H1 (cell line): ENCODE results near the gene ARL14EPL. TPM values are rescaled to one million over a fixed set of nuclear protein-coding genes. Genes with fewer than 3 reads are reported as not detected.

ENCODE experiments used
- CTCF ChIA-PET: fragments of 300-600 bp; sonication (Branson Sonifier 250); formaldehyde crosslinking; loops from one replicate; lab custom pipeline; 2021; ENCODE audit not compliant: partially characterized antibody; lab: Charles Lee
- POLR2A ChIA-PET: fragments of 300-600 bp; sonication (Branson Sonifier 250); formaldehyde crosslinking; loops from one replicate; lab custom pipeline; 2021; ENCODE audit warnings: inconsistent platforms; ENCODE audit not compliant: partially characterized antibody; lab: Charles Lee
- DNase-seq, 2 experiments: peaks; one replicate each; pipeline versions ENCODE4 v3.0.0 to v3.0.0-alpha.2; 2010 to 2022; ENCODE audit warnings: low spot score in 2 of 2, low read depth in 1 of 2, mixed read lengths in 1 of 2
- FAIRE-seq: peaks from 2 replicates; lab custom pipeline; 2011; peaks lifted over from hg19 to GRCh38; lab: Jason Lieb, UNC
- H2AFZ ChIP-seq: 2 replicates; pipeline ENCODE4 v1.8.1; 2012; ENCODE audit warnings: low read length, inconsistent platforms
- H2AK5ac ChIP-seq: 2 replicates; pipeline ENCODE4 v1.6.1; 2013; ENCODE audit warnings: low read depth, low read length
- H2BK120ac ChIP-seq: replicated peaks from 2 replicates; pipeline ENCODE3; 2013; ENCODE audit warnings: low read depth, low read length, inconsistent platforms
- H2BK12ac ChIP-seq: 2 replicates; pipeline ENCODE4 v1.6.1; 2013; ENCODE audit warnings: low read depth, low read length
- H2BK15ac ChIP-seq: 2 replicates; pipeline ENCODE4 v1.6.1; 2013; ENCODE audit warnings: low read length
- H2BK20ac ChIP-seq: 2 replicates; pipeline ENCODE4 v1.6.1; 2013; ENCODE audit warnings: low read length
- H2BK5ac ChIP-seq: 2 replicates; pipeline ENCODE4 v1.6.1; 2013; ENCODE audit warnings: low read depth, low read length
- H3K14ac ChIP-seq: 2 replicates; pipeline ENCODE4 v1.6.1; 2013; ENCODE audit warnings: inconsistent platforms; ENCODE audit not compliant: insufficient read length
- H3K18ac ChIP-seq: 2 replicates; pipeline ENCODE4 v1.6.1; 2013; ENCODE audit warnings: low read length; ENCODE audit errors: extremely low read depth
- H3K23ac ChIP-seq: 2 replicates; pipeline ENCODE4 v1.6.1; 2013; ENCODE audit warnings: inconsistent platforms; ENCODE audit not compliant: insufficient read length
- H3K23me2 ChIP-seq: 2 replicates; pipeline ENCODE4 v1.6.1; 2013; ENCODE audit warnings: low read depth, low read length
- H3K27ac ChIP-seq: 2 replicates; pipeline ENCODE4 v1.6.1; 2011; ENCODE audit warnings: low read depth, low read length, inconsistent platforms
- H3K27me3 ChIP-seq, 4 experiments: replicated peaks in 1 of 4; 1 replicate in 1 of 4; 2 replicates in 3 of 4; pipeline versions ENCODE4 v1.6.1 to v1.8.1; 2011 to 2013; ENCODE audit warnings: low read length in 3 of 4, mild to moderate bottlenecking in 3 of 4, inconsistent platforms in 2 of 4, mixed read lengths in 2 of 4, moderate library complexity in 1 of 4; ENCODE audit not compliant: control insufficient read depth in 3 of 4, insufficient read depth in 3 of 4; ENCODE audit errors: extremely low read depth in 1 of 4
- H3K36me3 ChIP-seq, 4 experiments: 2 replicates each; pipeline versions ENCODE4 v1.6.1 to v1.8.1; 2011 to 2013; ENCODE audit warnings: mild to moderate bottlenecking in 4 of 4, low read length in 3 of 4, moderate library complexity in 2 of 4, control low read depth in 1 of 4, inconsistent platforms in 1 of 4; ENCODE audit not compliant: insufficient read depth in 4 of 4, control insufficient read depth in 2 of 4
- H3K4ac ChIP-seq: replicated peaks from 2 replicates; pipeline ENCODE3; 2013; ENCODE audit warnings: low read length, low read depth, mixed read lengths, inconsistent platforms; ENCODE audit not compliant: insufficient read length
- H3K4me1 ChIP-seq, 4 experiments: replicated peaks in 1 of 4; 1 replicate in 1 of 4; 2 replicates in 3 of 4; pipeline versions ENCODE4 v1.6.1 to v1.8.1; 2011 to 2013; ENCODE audit warnings: low read length in 3 of 4, inconsistent platforms in 2 of 4, mixed read lengths in 1 of 4; ENCODE audit not compliant: insufficient read depth in 4 of 4, control insufficient read depth in 3 of 4
- H3K4me2 ChIP-seq, 2 experiments: 2 replicates each; pipeline versions ENCODE4 v1.6.1 to v1.8.1; 2011 to 2013; ENCODE audit warnings: low read depth in 2 of 2, low read length in 2 of 2, control low read depth in 1 of 2, inconsistent platforms in 1 of 2, mild to moderate bottlenecking in 1 of 2; ENCODE audit not compliant: insufficient read depth in 1 of 2
- H3K4me3 ChIP-seq, 4 experiments: fragments of 200-600, 300-600 bp in 1 of 4; sonication (generic), shearing (Covaris generic), sonication (Bioruptor Twin) in 1 of 4; 2 replicates each; pipeline versions ENCODE4 v1.5.1 to v1.8.1; 2011 to 2016; ENCODE audit warnings: low read length in 4 of 4, low read depth in 3 of 4, control low read depth in 2 of 4, inconsistent platforms in 2 of 4, mild to moderate bottlenecking in 2 of 4, mixed read lengths in 1 of 4, moderate library complexity in 1 of 4; ENCODE audit not compliant: insufficient read depth in 2 of 4; ENCODE audit errors: extremely low read depth in 1 of 4
- H3K56ac ChIP-seq: replicated peaks from 2 replicates; pipeline ENCODE3; 2013; ENCODE audit warnings: low read depth, mild to moderate bottlenecking, mixed read lengths, low read length, inconsistent platforms; ENCODE audit not compliant: insufficient read length
- H3K79me1 ChIP-seq: 2 replicates; pipeline ENCODE4 v1.6.1; 2013; ENCODE audit warnings: low read depth, low read length, control low read depth
- H3K79me2 ChIP-seq, 2 experiments: 2 replicates each; pipeline versions ENCODE4 v1.6.1 to v1.8.1; 2012 to 2013; ENCODE audit warnings: low read length in 2 of 2, mild to moderate bottlenecking in 2 of 2, inconsistent platforms in 1 of 2; ENCODE audit not compliant: insufficient read depth in 2 of 2, control insufficient read depth in 1 of 2
- H3K9ac ChIP-seq, 4 experiments: replicated peaks in 1 of 4; 1 replicate in 1 of 4; 2 replicates in 3 of 4; pipeline versions ENCODE4 v1.6.1 to v1.8.1; 2011 to 2013; ENCODE audit warnings: low read depth in 3 of 4, low read length in 3 of 4, control low read depth in 2 of 4, mild to moderate bottlenecking in 2 of 4, moderate library complexity in 2 of 4, inconsistent platforms in 1 of 4; ENCODE audit errors: extremely low read depth in 1 of 4
- H3K9me3 ChIP-seq, 2 experiments: 2 replicates each; pipeline versions ENCODE4 v1.6.1 to v1.8.1; 2012 to 2013; ENCODE audit warnings: mild to moderate bottlenecking in 2 of 2, moderate library complexity in 2 of 2, control low read depth in 1 of 2, inconsistent platforms in 1 of 2, low read depth in 1 of 2, low read length in 1 of 2, mixed read lengths in 1 of 2; ENCODE audit not compliant: insufficient read depth in 2 of 2
- H4K20me1 ChIP-seq, 2 experiments: replicated peaks in 1 of 2; 2 replicates each; pipeline versions ENCODE3 to v1.8.1; 2011 to 2013; ENCODE audit warnings: inconsistent platforms in 2 of 2, low read length in 2 of 2, mild to moderate bottlenecking in 1 of 2; ENCODE audit not compliant: insufficient read depth in 2 of 2, control insufficient read depth in 1 of 2
- H4K5ac ChIP-seq: 2 replicates; pipeline ENCODE4 v1.6.1; 2013; ENCODE audit warnings: low read length, low read depth, mixed read lengths, inconsistent platforms; ENCODE audit not compliant: insufficient read length
- H4K8ac ChIP-seq: 2 replicates; pipeline ENCODE4 v1.8.0; 2013; ENCODE audit warnings: mild to moderate bottlenecking, moderate library complexity, low read length, inconsistent platforms; ENCODE audit not compliant: insufficient read depth; ENCODE audit errors: extremely low read depth
- H4K91ac ChIP-seq: replicated peaks from 2 replicates; pipeline ENCODE3; 2013; ENCODE audit warnings: low read length, mixed read lengths, inconsistent platforms; ENCODE audit not compliant: insufficient read length
- ATF2 ChIP-seq: IDR thresholded peaks from 2 replicates; pipeline ENCODE4 v1.6.1; 2012; ENCODE audit warnings: low read length, inconsistent platforms
- BACH1 ChIP-seq: IDR thresholded peaks from 2 replicates; pipeline ENCODE4 v1.6.1; 2012; ENCODE audit warnings: low read length, improper control_type of control experiment
- BCL11A ChIP-seq, 2 experiments: IDR thresholded peaks; one replicate each; pipeline ENCODE4 v1.6.1; 2011; ENCODE audit warnings: low read depth in 2 of 2, low read length in 2 of 2, mild to moderate bottlenecking in 2 of 2
- BRCA1 ChIP-seq: IDR thresholded peaks from 2 replicates; pipeline ENCODE4 v1.6.1; 2012; ENCODE audit warnings: low read depth, low read length, improper control_type of control experiment
- CBX8 ChIP-seq: fragments of 300-800, 300-1000 bp; sonication (generic); IDR thresholded peaks from 2 replicates; pipeline ENCODE4 v1.7.1; 2016; ENCODE audit warnings: low read depth, low read length, borderline replicate concordance
- GABPA ChIP-seq: IDR thresholded peaks from 2 replicates; pipeline ENCODE4 v1.6.1; 2011; ENCODE audit warnings: mild to moderate bottlenecking, low read length, moderate library complexity, borderline replicate concordance; ENCODE audit not compliant: insufficient read depth
- JUND ChIP-seq: IDR thresholded peaks from 2 replicates; pipeline ENCODE4 v1.6.1; 2011; ENCODE audit warnings: mild to moderate bottlenecking, improper control_type of control experiment, low read length
- KDM5A ChIP-seq: fragments of 200-600 bp; IDR thresholded peaks from 2 replicates; pipeline ENCODE4 v1.7.1; 2012; ENCODE audit warnings: mild to moderate bottlenecking, low read length, inconsistent platforms, mixed read lengths
- POLR2A ChIP-seq, 2 experiments: IDR thresholded peaks; 1 replicate in 1 of 2; 2 replicates in 1 of 2; pipeline ENCODE4 v1.6.1; 2011; ENCODE audit warnings: low read depth in 2 of 2, low read length in 2 of 2, mild to moderate bottlenecking in 2 of 2; ENCODE audit errors: control extremely low read depth in 1 of 2
- SP4 ChIP-seq: IDR thresholded peaks from 2 replicates; pipeline ENCODE4 v1.6.1; 2012; ENCODE audit warnings: low read length, inconsistent platforms
- TAF1 ChIP-seq: IDR thresholded peaks from 2 replicates; pipeline ENCODE4 v1.6.1; 2011; ENCODE audit warnings: mild to moderate bottlenecking, low read depth, low read length
- TBP ChIP-seq: IDR thresholded peaks from 2 replicates; pipeline ENCODE4 v1.6.1; 2011; ENCODE audit warnings: low read depth, low read length, improper control_type of control experiment
- polyA plus RNA-seq, 7 experiments: library from polyadenylated mRNA; depleted of rRNA in 3 of 7; stranded (reverse) in 5 of 7; unstranded in 2 of 7; fragments of >200 nt in 5 of 7; fragments of 200-250 nt in 2 of 7; gene quantifications; 1 replicate in 5 of 7; 2 replicates in 1 of 7; 4 replicates in 1 of 7; pipeline versions ENCODE4 v1.2.1 to v1.2.3, GENCODE V29; 2011 to 2013; ENCODE audit warnings: missing spikeins in 2 of 7, mixed read lengths in 2 of 7
- total RNA-seq: library from RNA; stranded (reverse); fragmentation: NEBNext Ultra II Directional; extraction: Animal tissue kit (Norgen Biotek cat#: 25700); gene quantifications from 2 replicates; pipeline ENCODE4 v1.2.1, GENCODE V29; 2021
- TF ChIP-seq, protein P1 (sequence below), 3 experiments: IDR thresholded peaks; 1 replicate in 2 of 3; 2 replicates in 1 of 3; pipeline versions ENCODE4 v1.5.1 to v1.6.1; 2011; ENCODE audit warnings: low read length in 3 of 3, mild to moderate bottlenecking in 3 of 3, inconsistent platforms in 2 of 3, low read depth in 1 of 3, moderate library complexity in 1 of 3; ENCODE audit not compliant: insufficient read depth in 1 of 3; ENCODE audit errors: control extremely low read depth in 1 of 3

Gene ARL14EPL
- total and polyA plus RNA-seq, 2 of the 8 experiments (the other 6 are each of a cell fraction or from before 2014, with no cell fraction given): not detected

GRCh38 chr5:116023619-116024018, 8.7 kb upstream of the ARL14EPL start:
- Histone ChIP-seq H2BK5ac (no peak overlapping the region), H3K14ac (no peak overlapping the region), H3K4ac (no peak overlapping the region), H3K4me3 (no peak overlapping the region), H3K9me3 (no peaks in the 10 kb centered on the region), H2BK12ac (no peak overlapping the region), H4K5ac (no peak overlapping the region), H3K27me3 (no peaks in the 10 kb centered on the region), H3K4me1 (no peaks in the 10 kb centered on the region), H3K23ac (no peak overlapping the region), H4K20me1 (no peaks in the 10 kb centered on the region), H4K8ac (no peak overlapping the region), H3K23me2 (no peaks in the 10 kb centered on the region), H3K79me1 (no peaks in the 10 kb centered on the region), H2BK15ac (no peak overlapping the region), H2AK5ac (no peak overlapping the region), H3K27ac (no peak overlapping the region), H3K9ac (no peak overlapping the region), H3K36me3 (no peaks in the 10 kb centered on the region), H2BK120ac (no peak overlapping the region), H3K4me2 (no peak overlapping the region), H3K79me2 (no peaks in the 10 kb centered on the region), H2AFZ (no peak overlapping the region), H3K56ac (no peak overlapping the region), H4K91ac (no peak overlapping the region), H2BK20ac (no peak overlapping the region), H3K18ac (no peak overlapping the region)
- CTCF ChIA-PET: interaction anchor here (1.6 kb wide), 1 partner anchor 25 kb away, joined by 4 read pairs; no protein-coding TSS in a partner anchor
- POLR2A ChIA-PET: no interaction called here
- FAIRE-seq (no peak), DNase-seq (no peak)
- TF ChIP-seq SP4: no peak
- TF ChIP-seq, protein P1, sequence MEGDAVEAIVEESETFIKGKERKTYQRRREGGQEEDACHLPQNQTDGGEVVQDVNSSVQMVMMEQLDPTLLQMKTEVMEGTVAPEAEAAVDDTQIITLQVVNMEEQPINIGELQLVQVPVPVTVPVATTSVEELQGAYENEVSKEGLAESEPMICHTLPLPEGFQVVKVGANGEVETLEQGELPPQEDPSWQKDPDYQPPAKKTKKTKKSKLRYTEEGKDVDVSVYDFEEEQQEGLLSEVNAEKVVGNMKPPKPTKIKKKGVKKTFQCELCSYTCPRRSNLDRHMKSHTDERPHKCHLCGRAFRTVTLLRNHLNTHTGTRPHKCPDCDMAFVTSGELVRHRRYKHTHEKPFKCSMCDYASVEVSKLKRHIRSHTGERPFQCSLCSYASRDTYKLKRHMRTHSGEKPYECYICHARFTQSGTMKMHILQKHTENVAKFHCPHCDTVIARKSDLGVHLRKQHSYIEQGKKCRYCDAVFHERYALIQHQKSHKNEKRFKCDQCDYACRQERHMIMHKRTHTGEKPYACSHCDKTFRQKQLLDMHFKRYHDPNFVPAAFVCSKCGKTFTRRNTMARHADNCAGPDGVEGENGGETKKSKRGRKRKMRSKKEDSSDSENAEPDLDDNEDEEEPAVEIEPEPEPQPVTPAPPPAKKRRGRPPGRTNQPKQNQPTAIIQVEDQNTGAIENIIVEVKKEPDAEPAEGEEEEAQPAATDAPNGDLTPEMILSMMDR (IDR thresholded peaks at IDR 0.05; ENCODE audit: control extremely low read depth in 1 of 3, insufficient read depth in 1 of 3, low read depth in 1 of 3, low read length in 3 of 3): no peak
- no peak for TF ChIP-seq JUND
- no peak for TF ChIP-seq TAF1
- TF ChIP-seq CBX8: no peak
- no peak for TF ChIP-seq BACH1
- TF ChIP-seq BRCA1: no peak
- no peak for TF ChIP-seq GABPA
- TF ChIP-seq BCL11A (IDR thresholded peaks at IDR 0.05; ENCODE audit: low read depth in 2 of 2, low read length in 2 of 2): no peak
- no peak for TF ChIP-seq TBP
- TF ChIP-seq ATF2: no peak
- TF ChIP-seq KDM5A: no peak
- TF ChIP-seq POLR2A (IDR thresholded peaks at IDR 0.05; ENCODE audit: control extremely low read depth in 1 of 2, low read depth in 2 of 2, low read length in 2 of 2): no peak
